Endothelial cell of umbilical vein (primary cell): ENCODE data around the gene CAMTA2. TPM values are rescaled to one million over a fixed set of nuclear protein-coding genes. Genes with fewer than 3 reads are reported as not detected.

Source experiments
- BruUV-seq: library from RNA; stranded (reverse); fragments of 400-500 nt; replicated peaks from 2 replicates; lab custom pipeline; 2021; lab: Mats Ljungman, UMichigan
- CTCF ChIA-PET: fragments of 300-600, 350-600 bp; sonication (Branson Sonifier 250); formaldehyde crosslinking; loops from one replicate; lab custom pipeline; 2021; ENCODE audit warnings: antibody characterized with exemption, inconsistent platforms; lab: Charles Lee
- POLR2A ChIA-PET: fragments of 300-600, 350-600 bp; sonication (Branson Sonifier 250); formaldehyde crosslinking; loops from one replicate; lab custom pipeline; 2021; ENCODE audit warnings: antibody characterized with exemption, inconsistent platforms; lab: Charles Lee
- DNase-seq: peaks from one replicate; pipeline ENCODE4 v3.0.0-alpha.2; 2011; ENCODE audit warnings: low read depth, low spot score
- FAIRE-seq: peaks from 2 replicates; lab custom pipeline; 2011; peaks lifted over from hg19 to GRCh38; lab: Jason Lieb, UNC
- H2AFZ ChIP-seq: 2 replicates; pipeline ENCODE4 v1.6.0; 2012; ENCODE audit warnings: low read depth, low read length, control low read depth, inconsistent platforms
- H3K27ac ChIP-seq: 2 replicates; pipeline ENCODE4 v1.5.1; 2011; ENCODE audit warnings: low read depth, mild to moderate bottlenecking, control low read depth, low read length, moderate library complexity; ENCODE audit not compliant: insufficient read depth
- H3K27me3 ChIP-seq, 2 experiments: 2 replicates each; pipeline versions ENCODE4 v1.6.0 to v1.6.1; 2011; ENCODE audit warnings: low read length in 2 of 2, mixed read lengths in 1 of 2; ENCODE audit not compliant: control insufficient read depth in 2 of 2, insufficient read depth in 2 of 2
- H3K36me3 ChIP-seq, 2 experiments: 2 replicates in 1 of 2; 3 replicates in 1 of 2; pipeline ENCODE4 v1.5.1; 2011; ENCODE audit warnings: low read length in 2 of 2, mild to moderate bottlenecking in 1 of 2, moderate library complexity in 1 of 2; ENCODE audit not compliant: control insufficient read depth in 2 of 2, insufficient read depth in 2 of 2; ENCODE audit errors: extremely low read depth in 1 of 2
- H3K4me1 ChIP-seq: 3 replicates; pipeline ENCODE4 v1.5.1; 2011; ENCODE audit warnings: mild to moderate bottlenecking, low read length; ENCODE audit not compliant: control insufficient read depth, insufficient read depth; ENCODE audit errors: extremely low read depth
- H3K4me2 ChIP-seq: 2 replicates; pipeline ENCODE4 v1.6.1; 2011; ENCODE audit warnings: low read length, control low read depth, mixed read lengths; ENCODE audit not compliant: insufficient read depth
- H3K4me3 ChIP-seq, 3 experiments: fragments of 200-600 bp in 1 of 3; sonication (generic), shearing (Covaris generic) in 1 of 3; replicated peaks in 1 of 3; 2 replicates each; pipeline ENCODE4 v1.5.1; 2011 to 2016; ENCODE audit warnings: control low read depth in 3 of 3, low read length in 3 of 3, mild to moderate bottlenecking in 2 of 3, inconsistent platforms in 1 of 3, low read depth in 1 of 3, moderate library complexity in 1 of 3; ENCODE audit not compliant: insufficient read depth in 1 of 3
- H3K79me2 ChIP-seq: 2 replicates; pipeline ENCODE4 v1.6.0; 2012; ENCODE audit warnings: low read length, inconsistent platforms; ENCODE audit not compliant: control insufficient read depth, insufficient read depth
- H3K9ac ChIP-seq: replicated peaks from 2 replicates; pipeline ENCODE3; 2011; ENCODE audit warnings: low read length, control low read depth; ENCODE audit not compliant: insufficient read depth; ENCODE audit errors: extremely low read depth
- H3K9me1 ChIP-seq: replicated peaks from 3 replicates; pipeline ENCODE4 v1.6.0; 2011; ENCODE audit warnings: mild to moderate bottlenecking, low read length; ENCODE audit not compliant: control insufficient read depth, insufficient read depth; ENCODE audit errors: extremely low read depth
- H3K9me3 ChIP-seq: replicated peaks from 2 replicates; pipeline ENCODE4 v1.5.1; 2012; ENCODE audit warnings: low read length, inconsistent platforms; ENCODE audit not compliant: control insufficient read depth, insufficient read depth
- H4K20me1 ChIP-seq: replicated peaks from 2 replicates; pipeline ENCODE3; 2011; ENCODE audit warnings: mild to moderate bottlenecking, low read length; ENCODE audit not compliant: control insufficient read depth, insufficient read depth; ENCODE audit errors: extremely low read depth
- CTCF ChIP-seq, 2 donors: IDR thresholded peaks; 1 replicate in 1 of 2; 2 replicates in 1 of 2; pipeline ENCODE4 v1.5.1; 2011; ENCODE audit warnings: low read length in 2 of 2, mild to moderate bottlenecking in 2 of 2, moderate library complexity in 2 of 2, control low read depth in 1 of 2, inconsistent platforms in 1 of 2, low read depth in 1 of 2; ENCODE audit not compliant: insufficient read depth in 1 of 2; ENCODE audit errors: extremely low read depth in 1 of 2
- EZH2 ChIP-seq: IDR thresholded peaks from 2 replicates; pipeline ENCODE4 v1.6.1; 2012; ENCODE audit warnings: borderline replicate concordance, low read depth, mild to moderate bottlenecking, moderate library complexity, low read length, inconsistent platforms; ENCODE audit not compliant: severe bottlenecking
- FOS ChIP-seq: IDR thresholded peaks from 2 replicates; pipeline ENCODE4 v1.6.1; 2011; ENCODE audit warnings: mild to moderate bottlenecking, low read length, moderate library complexity, borderline replicate concordance; ENCODE audit not compliant: insufficient read depth
- GATA2 ChIP-seq: IDR thresholded peaks from 2 replicates; pipeline ENCODE4 v1.7.0; 2011; ENCODE audit warnings: low read depth, mild to moderate bottlenecking, moderate library complexity, mixed read lengths, low read length; ENCODE audit not compliant: insufficient read length, insufficient read depth
- JUN ChIP-seq: IDR thresholded peaks from 2 replicates; pipeline ENCODE4 v1.6.1; 2011; ENCODE audit warnings: borderline replicate concordance, low read depth; ENCODE audit not compliant: insufficient read length, insufficient read depth
- MAX ChIP-seq: IDR thresholded peaks from 2 replicates; pipeline ENCODE4 v1.6.1; 2011; ENCODE audit not compliant: insufficient read depth, insufficient read length
- MYC ChIP-seq: IDR thresholded peaks from one replicate; pipeline ENCODE4 v1.6.1; 2011; ENCODE audit warnings: mild to moderate bottlenecking, low read depth, low read length
- POLR2A ChIP-seq: IDR thresholded peaks from 2 replicates; pipeline ENCODE4 v1.6.1; 2012; ENCODE audit warnings: low read depth, mild to moderate bottlenecking, control low read depth, low read length
- POLR2AphosphoS5 ChIP-seq: IDR thresholded peaks from 2 replicates; pipeline ENCODE4 v1.6.1; 2012; ENCODE audit warnings: low read depth, mild to moderate bottlenecking, control low read depth, low read length, moderate library complexity; ENCODE audit not compliant: insufficient read depth
- dilution Hi-C: fragments of 300-500 bp; cut with MboI; formaldehyde crosslinking; loops from one replicate; pipeline ENCODE4 v1.15.0; 2019; ENCODE audit warnings: low sequenced_read_pairs; ENCODE audit not compliant: extremely low pct_ligation_motif_present
- intact Hi-C: fragments of 100-400 bp; cut with micrococcal nuclease; formaldehyde crosslinking; loops from one replicate; pipeline ENCODE4 v1.10.0; 2022
- polyA plus RNA-seq, 4 experiments: library from polyadenylated mRNA; depleted of rRNA in 3 of 4; stranded (reverse) in 3 of 4; unstranded in 1 of 4; fragments of >200 nt; gene quantifications; 2 replicates each; pipeline versions ENCODE4 v1.2.1 to v1.2.3, GENCODE V29; 2011 to 2012; ENCODE audit warnings: missing spikeins in 1 of 4
- total RNA-seq: library from RNA; stranded (reverse); gene quantifications from 2 replicates; pipeline ENCODE4 v1.2.3, GENCODE V29; 2021

The CAMTA2 gene
- total and polyA plus RNA-seq, 2 donors (not counting 3 experiments of a cell fraction or from before 2014, with no cell fraction given): 33.8 to 51.0 TPM

GRCh38 chr17:4998732-4999429, 11.4 kb upstream of the CAMTA2 start:
- H3K4me3 ChIP-seq: peak overlapping the region; percentile 77 to 95 (median 82)
- peak overlapping the region; percentile 23 for H3K27ac ChIP-seq
- FAIRE-seq (no peak), DNase-seq (no peak)
- no peak overlapping the region for H2AFZ ChIP-seq
- H3K79me2 ChIP-seq: peaks cover 34% of the 10 kb centered on the region
- H3K36me3 ChIP-seq: peaks cover 12 to 30% of the 10 kb centered on the region in 2 experiments
- TF ChIP-seq FOS (no peak), POLR2A (no peak), JUN (no peak), POLR2AphosphoS5 (no peak), GATA2 (no peak), CTCF (IDR thresholded peaks at IDR 0.05; ENCODE audit: extremely low read depth in 1 of 2, insufficient read depth in 1 of 2, low read depth in 1 of 2, low read length in 2 of 2) (no peak), MAX (no peak), EZH2 (no peak), MYC (no peak)
- peaks cover 19% of the 10 kb centered on the region for H3K4me1 ChIP-seq
- H3K4me2 ChIP-seq: peak overlapping the region; percentile 87
- no peaks in the 10 kb centered on the region for H3K9me1 ChIP-seq
- no peaks in the 10 kb centered on the region for H3K27me3 ChIP-seq
- dilution Hi-C loops: no loop called here
- intact Hi-C loops: loop anchor here (2.0 kb wide), 1 partner anchor 58 kb away; the partner anchor contains the start of genes RNF167 and SLC25A11
- no TSS peak for BruUV-seq
- ChIA-PET CTCF (interaction anchor here (1.3 to 4.2 kb wide), 4 partner anchors 8 to 90 kb away, joined by 6 to 21 read pairs (median 14); partner anchors contain the start of genes CAMTA2, RNF167 and SLC25A11), POLR2A (no interaction called here)
- no peaks in the 10 kb centered on the region for H3K9me3 ChIP-seq
- H4K20me1 ChIP-seq: no peaks in the 10 kb centered on the region
- H3K9ac ChIP-seq: peak overlapping the region; percentile 49
